Ascending aorta (tissue), 2 donors: Measurements from ENCODE around the gene GUCY2D. TPM values are rescaled to one million over a fixed set of nuclear protein-coding genes. Genes with fewer than 3 reads are reported as not detected.

Source experiments
- DNase-seq, 2 donors: peaks; one replicate each; pipeline ENCODE4 v3.0.0-alpha.2; 2019; ENCODE audit warnings: low spot score in 2 of 2
- H3K27ac ChIP-seq, 2 donors: fragments of 200-600 bp; sonication (generic); one replicate each; pipeline ENCODE4 v1.5.1; 2016 to 2017; ENCODE audit warnings: mild to moderate bottlenecking in 1 of 2
- H3K27me3 ChIP-seq: fragments of 200-600 bp; sonication (generic); one replicate; pipeline ENCODE4 v1.5.1; 2017
- H3K36me3 ChIP-seq, 2 donors: fragments of 200-600 bp; sonication (generic); one replicate each; pipeline ENCODE4 v1.5.1; 2016
- H3K4me1 ChIP-seq, 2 donors: fragments of 200-600 bp; sonication (generic); one replicate each; pipeline ENCODE4 v1.5.1; 2016 to 2017; ENCODE audit warnings: mild to moderate bottlenecking in 1 of 2
- H3K4me3 ChIP-seq, 2 donors: fragments of 200-600 bp; sonication (generic); one replicate each; pipeline ENCODE4 v1.5.1; 2016 to 2017; ENCODE audit warnings: mild to moderate bottlenecking in 1 of 2
- H3K9me3 ChIP-seq, 2 donors: fragments of 200-600 bp; sonication (generic); one replicate each; pipeline ENCODE4 v1.5.1; 2016
- CTCF ChIP-seq, 3 experiments: fragments of 200-600 bp in 2 of 3; fragments of 450-650 bp in 1 of 3; sonication (generic) in 2 of 3; IDR thresholded peaks; one replicate each; pipeline ENCODE4 v1.5.1; 2016 to 2019; ENCODE audit warnings: antibody characterized with exemption in 3 of 3, mild to moderate bottlenecking in 1 of 3, moderate library complexity in 1 of 3
- intact Hi-C: fragments of 100-400 bp; cut with DNase I; formaldehyde crosslinking; loops from one replicate; pipeline ENCODE4 v1.15.1; 2023
- total RNA-seq: library from RNA; depleted of rRNA; stranded (reverse); fragments of >200 nt; gene quantifications from one replicate; pipeline ENCODE4 v1.1.0, GENCODE V29; 2016

Gene GUCY2D
- total RNA-seq, 1 donor from 2014 or later = not detected

GRCh38 chr17:8029121-8029520 is 26.7 kb downstream of the GUCY2D start:
- Histone ChIP-seq H3K9me3 (no peaks in the 10 kb centered on the region), H3K27me3 (no peaks in the 10 kb centered on the region), H3K4me3 (no peak overlapping the region), H3K4me1 (no peaks in the 10 kb centered on the region), H3K36me3 (no peaks in the 10 kb centered on the region), H3K27ac (no peak overlapping the region)
- intact Hi-C loops = no loop called here
- DNase-seq = no peak
- no peak for TF ChIP-seq CTCF (IDR thresholded peaks at IDR 0.05)

- no peak overlapping the region for H3K27ac ChIP-seq
- no peak for DNase-seq
- H3K36me3 ChIP-seq = no peaks in the 10 kb centered on the region
- H3K27me3 ChIP-seq = no peaks in the 10 kb centered on the region
- intact Hi-C loops = no loop called here
- H3K4me1 ChIP-seq = no peaks in the 10 kb centered on the region
- H3K4me3 ChIP-seq = no peak overlapping the region
- TF ChIP-seq CTCF (IDR thresholded peaks at IDR 0.05) = no peak
- H3K9me3 ChIP-seq = no peaks in the 10 kb centered on the region
Observed at GRCh38 chr17:8031261-8031661, 28.8 kb downstream of the GUCY2D start.

- H3K4me3 ChIP-seq = no peak overlapping the region
- H3K36me3 ChIP-seq = no peaks in the 10 kb centered on the region
- intact Hi-C loops = no loop called here
- DNase-seq = no peak
- TF ChIP-seq CTCF (IDR thresholded peaks at IDR 0.05) = no peak
- no peaks in the 10 kb centered on the region for H3K27me3 ChIP-seq
- no peak overlapping the region for H3K27ac ChIP-seq
- H3K9me3 ChIP-seq = no peaks in the 10 kb centered on the region
- no peaks in the 10 kb centered on the region for H3K4me1 ChIP-seq
Observed at GRCh38 chr17:8031950-8032349, 29.5 kb downstream of the GUCY2D start.

- no peaks in the 10 kb centered on the region for H3K36me3 ChIP-seq
- intact Hi-C loops = no loop called here
- H3K27me3 ChIP-seq = no peaks in the 10 kb centered on the region
- H3K4me1 ChIP-seq = no peaks in the 10 kb centered on the region
- no peaks in the 10 kb centered on the region for H3K9me3 ChIP-seq
- DNase-seq = no peak
- no peak overlapping the region for H3K27ac ChIP-seq
- H3K4me3 ChIP-seq = no peak overlapping the region
- TF ChIP-seq CTCF (IDR thresholded peaks at IDR 0.05) = no peak
Observed at GRCh38 chr17:8032442-8032841, 30.0 kb downstream of the GUCY2D start.

GRCh38 chr17:8038954-8039610 is 36.7 kb downstream of the GUCY2D start, which contains the start of gene ALOX15B:
Gene ALOX15B (plus strand): TSS chr17:8039059. CDS start chr17:8039156, 97 bp downstream.
- H3K27me3 ChIP-seq = peaks cover 10% of the 10 kb centered on the region
- intact Hi-C loops = no loop called here
- DNase-seq = peak in 1 of 2 donors; percentile 56
- H3K9me3 ChIP-seq = no peaks in the 10 kb centered on the region
- H3K27ac ChIP-seq = no peak within 1 kb of the TSS
- peak within 1 kb of the TSS; percentile 5 to 48 for H3K4me3 ChIP-seq
- no peaks in the 10 kb centered on the region for H3K36me3 ChIP-seq
- no peaks in the 10 kb centered on the region for H3K4me1 ChIP-seq
- no peak for TF ChIP-seq CTCF (IDR thresholded peaks at IDR 0.05)
